OCI-LY7 (cell line): ENCODE data around the gene FHIT. TPM values are rescaled to one million over a fixed set of nuclear protein-coding genes. Genes with fewer than 3 reads are reported as not detected.

Experiments
- BruUV-seq: library from RNA; stranded (reverse); fragments of 400-500 nt; replicated peaks from 2 replicates; lab custom pipeline; 2021; lab: Mats Ljungman, UMichigan
- CTCF ChIA-PET: fragments of 300-600 bp; sonication (Branson Sonifier 250); formaldehyde crosslinking; loops from one replicate; lab custom pipeline; 2022; ENCODE audit warnings: antibody characterized with exemption; ENCODE audit not compliant: unreplicated experiment; lab: Charles Lee
- POLR2A ChIA-PET: fragments of 300-600 bp; sonication (Branson Sonifier 250); formaldehyde crosslinking; loops from one replicate; lab custom pipeline; 2022; ENCODE audit warnings: antibody characterized with exemption; lab: Charles Lee
- DNase-seq: peaks from one replicate; pipeline ENCODE4 v3.0.0-alpha.2; 2015; ENCODE audit warnings: low spot score
- H2AFZ ChIP-seq: fragments of 200-600 bp; sonication (generic), shearing (Covaris generic); 2 replicates; pipeline ENCODE4 v1.6.1; 2014; ENCODE audit warnings: mild to moderate bottlenecking, antibody characterized with exemption, low read length, moderate library complexity
- H3K27ac ChIP-seq: fragments of 200-600 bp; sonication (generic); 2 replicates; pipeline ENCODE4 v1.5.1; 2014; ENCODE audit warnings: mixed run types, low read depth, mild to moderate bottlenecking, moderate library complexity, low read length, inconsistent platforms; ENCODE audit not compliant: poor library complexity, severe bottlenecking
- H3K36me3 ChIP-seq: fragments of 200-600 bp; sonication (generic); 2 replicates; pipeline ENCODE4 v1.6.1; 2014; ENCODE audit warnings: mild to moderate bottlenecking, antibody characterized with exemption, low read length, moderate library complexity, mixed read lengths; ENCODE audit not compliant: insufficient read depth
- H3K4me1 ChIP-seq: fragments of 200-600 bp; sonication (generic); 2 replicates; pipeline ENCODE4 v1.5.1; 2014; ENCODE audit warnings: mild to moderate bottlenecking, low read length; ENCODE audit not compliant: insufficient read depth, poor library complexity, severe bottlenecking
- H3K4me2 ChIP-seq: fragments of 200-600 bp; sonication (generic); 2 replicates; pipeline ENCODE4 v1.6.1; 2014; ENCODE audit warnings: mild to moderate bottlenecking, low read length
- H3K4me3 ChIP-seq: fragments of 200-600 bp; sonication (generic); 2 replicates; pipeline ENCODE4 v1.5.1; 2014; ENCODE audit warnings: mild to moderate bottlenecking, low read depth, low read length; ENCODE audit not compliant: poor library complexity, severe bottlenecking
- H3K79me2 ChIP-seq: fragments of 200-600 bp; sonication (generic); 2 replicates; pipeline ENCODE4 v1.6.1; 2016; ENCODE audit warnings: low read depth, mild to moderate bottlenecking, low read length, moderate library complexity, mixed read lengths; ENCODE audit not compliant: insufficient read depth
- H3K9me2 ChIP-seq: fragments of 200-600 bp; sonication (generic); 2 replicates; pipeline ENCODE4 v1.6.1; 2016; ENCODE audit warnings: mild to moderate bottlenecking, low read length, mixed read lengths; ENCODE audit not compliant: insufficient read depth
- H3K9me3 ChIP-seq: fragments of 200-600 bp; sonication (generic); 2 replicates; pipeline ENCODE4 v1.6.1; 2014; ENCODE audit warnings: mild to moderate bottlenecking, mixed run types, low read length, mixed read lengths
- H4K20me1 ChIP-seq: fragments of 200-600 bp; sonication (generic); 2 replicates; pipeline ENCODE4 v1.6.1; 2014; ENCODE audit warnings: mild to moderate bottlenecking, antibody characterized with exemption, low read length, moderate library complexity, mixed read lengths; ENCODE audit not compliant: insufficient read depth
- CTCF ChIP-seq: fragments of 200-600 bp; sonication (generic); conservative IDR thresholded peaks from 2 replicates; pipeline ENCODE4 v1.5.1; 2014; ENCODE audit warnings: mild to moderate bottlenecking, antibody characterized with exemption, low read length, moderate library complexity, mixed read lengths
- EZH2phosphoT487 ChIP-seq: fragments of 200-600 bp; sonication (generic); IDR thresholded peaks from 2 replicates; pipeline ENCODE4 v1.6.1; 2018; ENCODE audit warnings: low read depth, borderline replicate concordance, mild to moderate bottlenecking, mixed run types, antibody characterized with exemption, low read length, moderate library complexity, mixed read lengths
- intact Hi-C: fragments of 100-400 bp; cut with micrococcal nuclease; formaldehyde crosslinking; loops from one replicate; pipeline ENCODE4 v1.10.0; 2022; ENCODE audit not compliant: unreplicated experiment
- total RNA-seq, 2 experiments: library from RNA; depleted of rRNA in 1 of 2; stranded (reverse); fragments of >200 nt in 1 of 2; shearing (Covaris generic) in 1 of 2; gene quantifications; 2 replicates each; pipeline ENCODE4 v1.2.3, GENCODE V29; 2014 to 2022

The FHIT gene
- total RNA-seq, 2 experiments from 2014 or later, result 5.0 to 10.9 TPM

GRCh38 chr3:59818033-59818918 is 1433.0 kb downstream of the FHIT start:
- POLR2A ChIA-PET, result interaction anchor here (0.6 to 0.9 kb wide), 7 partner anchors 28 to 504 kb away, joined by 3 to 4 read pairs (median 3); no protein-coding TSS in a partner anchor
- intact Hi-C loops, result no loop called here
- no peak for TF ChIP-seq EZH2phosphoT487
- TF ChIP-seq CTCF, result no peak
- Histone ChIP-seq H4K20me1 (no peaks in the 10 kb centered on the region), H3K4me3 (no peak overlapping the region), H2AFZ (no peak overlapping the region), H3K27ac (no peak overlapping the region), H3K4me1 (no peaks in the 10 kb centered on the region), H3K9me2 (no peaks in the 10 kb centered on the region), H3K9me3 (no peaks in the 10 kb centered on the region), H3K79me2 (no peaks in the 10 kb centered on the region), H3K36me3 (no peaks in the 10 kb centered on the region), H3K4me2 (no peak overlapping the region)
- CTCF ChIA-PET, result no interaction called here
- BruUV-seq, result no TSS peak
- DNase-seq, result no peak

DNA sequence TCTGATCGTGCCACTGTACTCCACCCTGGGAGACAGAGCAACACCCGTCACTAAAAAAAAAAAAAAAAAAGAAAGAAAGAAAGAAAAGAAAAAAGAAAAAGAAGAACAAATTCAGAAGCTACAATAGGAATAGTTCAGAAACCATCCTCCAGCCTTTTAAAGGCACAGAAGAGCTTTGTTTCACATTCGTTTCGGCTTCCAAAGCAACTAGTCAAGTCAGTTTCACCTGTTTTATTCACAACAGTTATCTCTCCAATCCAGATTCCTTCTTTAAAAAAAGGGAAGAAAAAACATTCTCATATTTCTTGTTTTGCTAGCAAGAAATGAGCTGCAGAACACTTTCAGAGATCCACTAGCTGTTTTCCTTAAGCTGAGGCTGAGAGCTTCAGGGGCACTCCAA is 1433.7 kb downstream of the FHIT start:
- Histone ChIP-seq H3K27ac (no peak overlapping the region), H3K9me3 (no peaks in the 10 kb centered on the region), H2AFZ (no peak overlapping the region), H3K9me2 (no peaks in the 10 kb centered on the region), H3K79me2 (no peaks in the 10 kb centered on the region), H4K20me1 (no peaks in the 10 kb centered on the region), H3K4me3 (no peak overlapping the region), H3K36me3 (no peaks in the 10 kb centered on the region), H3K4me1 (no peaks in the 10 kb centered on the region), H3K4me2 (no peak overlapping the region)
- DNase-seq, result no peak
- ChIA-PET CTCF (no interaction called here), POLR2A (interaction anchor here (0.6 to 0.9 kb wide), 7 partner anchors 29 to 504 kb away, joined by 3 to 4 read pairs (median 3); no protein-coding TSS in a partner anchor)
- no TSS peak for BruUV-seq
- intact Hi-C loops, result no loop called here
- no peak for TF ChIP-seq EZH2phosphoT487
- TF ChIP-seq CTCF, result no peak

- no peaks in the 10 kb centered on the region for H3K9me3 ChIP-seq
- H2AFZ ChIP-seq, result no peak overlapping the region
- H3K79me2 ChIP-seq, result no peaks in the 10 kb centered on the region
- no TSS peak for BruUV-seq
- no peak for TF ChIP-seq CTCF
- TF ChIP-seq EZH2phosphoT487, result no peak
- H3K4me1 ChIP-seq, result peaks cover 5% of the 10 kb centered on the region
- intact Hi-C loops, result no loop called here
- H3K27ac ChIP-seq, result no peak overlapping the region
- H3K4me2 ChIP-seq, result no peak overlapping the region
- no peak for DNase-seq
- no peaks in the 10 kb centered on the region for H4K20me1 ChIP-seq
- no peaks in the 10 kb centered on the region for H3K36me3 ChIP-seq
- no peaks in the 10 kb centered on the region for H3K9me2 ChIP-seq
- no peak overlapping the region for H3K4me3 ChIP-seq
- ChIA-PET POLR2A (no interaction called here), CTCF (no interaction called here)
Observed at GRCh38 chr3:59816312-59816711, 1434.9 kb downstream of the FHIT start.
